ENCODE measurements around the gene SLC26A11. TPM values are rescaled to one million over a fixed set of nuclear protein-coding genes. Genes with fewer than 3 reads are reported as not detected.
"Not testable (repeated sequence)": the region's sequence is repeated elsewhere in the genome, so short reads cannot be mapped to it uniquely, and the experiment has no call there.

The SLC26A11 gene
- polyA plus RNA-seq, 2 of the 4 experiments (the other 2 are of a cell fraction): 8.3 to 13.7 TPM

- ChIA-PET CTCF (no interaction called here), POLR2A (no interaction called here)
- Histone ChIP-seq H3K9me3 (no peaks in the 10 kb centered on the region), H3K4me2 (no peak overlapping the region), H3K4me1 (0 out of 3 replicates have a peak, but pooled peaks cover 4% of the 10 kb centered on the region), H3K4me3 (no peak overlapping the region), H3K27ac (0 out of 6 replicates have a peak overlapping the region, but pooled peaks of 1 of the 2 experiments have one; percentile 20)
- DNase-seq (ENCODE audit: low read depth in 1 of 2, low spot score in 1 of 2): no peak
- WGBS (ENCODE audit: missing lambda C conversion rate): 85% methylated on average over 14 of the region's 14 CpGs
- no peak for FAIRE-seq
- ATAC-seq: no peak
- TF ChIP-seq, protein P1, sequence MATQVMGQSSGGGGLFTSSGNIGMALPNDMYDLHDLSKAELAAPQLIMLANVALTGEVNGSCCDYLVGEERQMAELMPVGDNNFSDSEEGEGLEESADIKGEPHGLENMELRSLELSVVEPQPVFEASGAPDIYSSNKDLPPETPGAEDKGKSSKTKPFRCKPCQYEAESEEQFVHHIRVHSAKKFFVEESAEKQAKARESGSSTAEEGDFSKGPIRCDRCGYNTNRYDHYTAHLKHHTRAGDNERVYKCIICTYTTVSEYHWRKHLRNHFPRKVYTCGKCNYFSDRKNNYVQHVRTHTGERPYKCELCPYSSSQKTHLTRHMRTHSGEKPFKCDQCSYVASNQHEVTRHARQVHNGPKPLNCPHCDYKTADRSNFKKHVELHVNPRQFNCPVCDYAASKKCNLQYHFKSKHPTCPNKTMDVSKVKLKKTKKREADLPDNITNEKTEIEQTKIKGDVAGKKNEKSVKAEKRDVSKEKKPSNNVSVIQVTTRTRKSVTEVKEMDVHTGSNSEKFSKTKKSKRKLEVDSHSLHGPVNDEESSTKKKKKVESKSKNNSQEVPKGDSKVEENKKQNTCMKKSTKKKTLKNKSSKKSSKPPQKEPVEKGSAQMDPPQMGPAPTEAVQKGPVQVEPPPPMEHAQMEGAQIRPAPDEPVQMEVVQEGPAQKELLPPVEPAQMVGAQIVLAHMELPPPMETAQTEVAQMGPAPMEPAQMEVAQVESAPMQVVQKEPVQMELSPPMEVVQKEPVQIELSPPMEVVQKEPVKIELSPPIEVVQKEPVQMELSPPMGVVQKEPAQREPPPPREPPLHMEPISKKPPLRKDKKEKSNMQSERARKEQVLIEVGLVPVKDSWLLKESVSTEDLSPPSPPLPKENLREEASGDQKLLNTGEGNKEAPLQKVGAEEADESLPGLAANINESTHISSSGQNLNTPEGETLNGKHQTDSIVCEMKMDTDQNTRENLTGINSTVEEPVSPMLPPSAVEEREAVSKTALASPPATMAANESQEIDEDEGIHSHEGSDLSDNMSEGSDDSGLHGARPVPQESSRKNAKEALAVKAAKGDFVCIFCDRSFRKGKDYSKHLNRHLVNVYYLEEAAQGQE (IDR thresholded peaks at IDR 0.05): no peak
- TF ChIP-seq, protein P2, sequence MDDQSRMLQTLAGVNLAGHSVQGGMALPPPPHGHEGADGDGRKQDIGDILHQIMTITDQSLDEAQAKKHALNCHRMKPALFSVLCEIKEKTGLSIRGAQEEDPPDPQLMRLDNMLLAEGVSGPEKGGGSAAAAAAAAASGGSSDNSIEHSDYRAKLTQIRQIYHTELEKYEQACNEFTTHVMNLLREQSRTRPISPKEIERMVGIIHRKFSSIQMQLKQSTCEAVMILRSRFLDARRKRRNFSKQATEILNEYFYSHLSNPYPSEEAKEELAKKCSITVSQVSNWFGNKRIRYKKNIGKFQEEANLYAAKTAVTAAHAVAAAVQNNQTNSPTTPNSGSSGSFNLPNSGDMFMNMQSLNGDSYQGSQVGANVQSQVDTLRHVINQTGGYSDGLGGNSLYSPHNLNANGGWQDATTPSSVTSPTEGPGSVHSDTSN (IDR thresholded peaks at IDR 0.05): no peak
- TF ChIP-seq HDAC2 (IDR thresholded peaks at IDR 0.05) (no peak), PHF8 (IDR thresholded peaks at IDR 0.05; ENCODE audit: borderline replicate concordance, low read depth) (no peak), ZSCAN20 (CRISPR knock-in tag; IDR thresholded peaks at IDR 0.05) (no peak), MAFK (IDR thresholded peaks at IDR 0.05; ENCODE audit: partially characterized antibody) (no peak)
Measured at GRCh38 chr17:80242505-80242904, 22.3 kb downstream of the SLC26A11 start.

- POLR2A ChIA-PET: interaction anchor here (0.6 kb wide), 1 partner anchor 142 kb away, joined by 3 read pairs; no protein-coding TSS in a partner anchor
- FAIRE-seq: no peak
- DNase-seq (ENCODE audit: low read depth in 1 of 2, low spot score in 1 of 2): no peak
- no peak overlapping the region for H3K4me3 ChIP-seq
- H3K4me1 ChIP-seq: 0 out of 3 replicates have a peak, but pooled peaks cover 4% of the 10 kb centered on the region
- 94% methylated on average over 25 of the region's 26 CpGs for WGBS (ENCODE audit: missing lambda C conversion rate)
- ATAC-seq: no peak
- TF ChIP-seq RAD21 (conservative IDR thresholded peaks at IDR 0.05 in 1 of 2, IDR thresholded peaks at IDR 0.05 in 1 of 2) (no peak), BHLHE40 (IDR thresholded peaks at IDR 0.05; ENCODE audit: low read depth, low read length) (no peak), TP53 (CRISPR knock-in tag; IDR thresholded peaks at IDR 0.05) (no peak), MAFK (IDR thresholded peaks at IDR 0.05; ENCODE audit: partially characterized antibody) (no peak), CHD2 (IDR thresholded peaks at IDR 0.05; ENCODE audit: low read length, partially characterized antibody) (no peak), CBX2 (IDR thresholded peaks at IDR 0.05; ENCODE audit: borderline replicate concordance, low read depth) (no peak), ZFP36 (IDR thresholded peaks at IDR 0.05; ENCODE audit: borderline replicate concordance, partially characterized antibody) (no peak), ZC3H11A (IDR thresholded peaks at IDR 0.05) (no peak), HDAC2 (IDR thresholded peaks at IDR 0.05) (no peak), NPAS2 (CRISPR knock-in tag; IDR thresholded peaks at IDR 0.05; ENCODE audit: borderline replicate concordance) (no peak), NR3C1 (IDR thresholded peaks at IDR 0.05) (no peak), POLR2AphosphoS2 (conservative IDR thresholded peaks at IDR 0.05; ENCODE audit: low read length) (no peak), FOXS1 (CRISPR knock-in tag; IDR thresholded peaks at IDR 0.05) (no peak), MYC (IDR thresholded peaks at IDR 0.05; ENCODE audit: borderline replicate concordance, low read length) (no peak), JUNB (IDR thresholded peaks at IDR 0.05) (no peak), ATOH8 (CRISPR knock-in tag; IDR thresholded peaks at IDR 0.05; ENCODE audit: low read depth) (no peak)
- TF ChIP-seq, protein P3, sequence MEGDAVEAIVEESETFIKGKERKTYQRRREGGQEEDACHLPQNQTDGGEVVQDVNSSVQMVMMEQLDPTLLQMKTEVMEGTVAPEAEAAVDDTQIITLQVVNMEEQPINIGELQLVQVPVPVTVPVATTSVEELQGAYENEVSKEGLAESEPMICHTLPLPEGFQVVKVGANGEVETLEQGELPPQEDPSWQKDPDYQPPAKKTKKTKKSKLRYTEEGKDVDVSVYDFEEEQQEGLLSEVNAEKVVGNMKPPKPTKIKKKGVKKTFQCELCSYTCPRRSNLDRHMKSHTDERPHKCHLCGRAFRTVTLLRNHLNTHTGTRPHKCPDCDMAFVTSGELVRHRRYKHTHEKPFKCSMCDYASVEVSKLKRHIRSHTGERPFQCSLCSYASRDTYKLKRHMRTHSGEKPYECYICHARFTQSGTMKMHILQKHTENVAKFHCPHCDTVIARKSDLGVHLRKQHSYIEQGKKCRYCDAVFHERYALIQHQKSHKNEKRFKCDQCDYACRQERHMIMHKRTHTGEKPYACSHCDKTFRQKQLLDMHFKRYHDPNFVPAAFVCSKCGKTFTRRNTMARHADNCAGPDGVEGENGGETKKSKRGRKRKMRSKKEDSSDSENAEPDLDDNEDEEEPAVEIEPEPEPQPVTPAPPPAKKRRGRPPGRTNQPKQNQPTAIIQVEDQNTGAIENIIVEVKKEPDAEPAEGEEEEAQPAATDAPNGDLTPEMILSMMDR (IDR thresholded peaks at IDR 0.05): no peak
- TF ChIP-seq, protein P4, sequence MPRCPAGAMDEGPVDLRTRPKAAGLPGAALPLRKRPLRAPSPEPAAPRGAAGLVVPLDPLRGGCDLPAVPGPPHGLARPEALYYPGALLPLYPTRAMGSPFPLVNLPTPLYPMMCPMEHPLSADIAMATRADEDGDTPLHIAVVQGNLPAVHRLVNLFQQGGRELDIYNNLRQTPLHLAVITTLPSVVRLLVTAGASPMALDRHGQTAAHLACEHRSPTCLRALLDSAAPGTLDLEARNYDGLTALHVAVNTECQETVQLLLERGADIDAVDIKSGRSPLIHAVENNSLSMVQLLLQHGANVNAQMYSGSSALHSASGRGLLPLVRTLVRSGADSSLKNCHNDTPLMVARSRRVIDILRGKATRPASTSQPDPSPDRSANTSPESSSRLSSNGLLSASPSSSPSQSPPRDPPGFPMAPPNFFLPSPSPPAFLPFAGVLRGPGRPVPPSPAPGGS (IDR thresholded peaks at IDR 0.05): no peak
- no peak overlapping the region for H3K27ac ChIP-seq
- CTCF ChIA-PET: interaction anchor here (0.7 to 1.6 kb wide), 8 partner anchors 8 to 235 kb away, joined by 3 to 6 read pairs (median 4); partner anchors contain the start of gene GAA
- H3K9me3 ChIP-seq: no peaks in the 10 kb centered on the region
- no peak overlapping the region for H3K4me2 ChIP-seq
Measured at GRCh38 chr17:80243526-80244433, 23.6 kb downstream of the SLC26A11 start.

- H3K9me3 ChIP-seq; H3K4me2 ChIP-seq; DNase-seq (ENCODE audit: low read depth in 1 of 2, low spot score in 1 of 2); ATAC-seq; H3K4me3 ChIP-seq; H3K4me1 ChIP-seq; FAIRE-seq; H3K27ac ChIP-seq: not testable (repeated sequence)
- ChIA-PET CTCF (interaction anchor here (0.6 to 1.6 kb wide), 7 partner anchors 8 to 236 kb away, joined by 3 to 8 read pairs (median 4); partner anchors contain the start of gene GAA), POLR2A (interaction anchor here (0.6 kb wide), 1 partner anchor 143 kb away, joined by 3 read pairs; no protein-coding TSS in a partner anchor)
- WGBS (ENCODE audit: missing lambda C conversion rate): 96% methylated on average over 6 of the region's 6 CpGs
Measured at GRCh38 chr17:80244448-80244847, 24.2 kb downstream of the SLC26A11 start.

All from A549 (cell line).